Epithelial cell of alveolus of lung (primary cell): ENCODE measurements around the gene NPRL2. TPM values are rescaled to one million over a fixed set of nuclear protein-coding genes. Genes with fewer than 3 reads are reported as not detected.

Experiments
- total RNA-seq: library from RNA; depleted of rRNA; stranded (reverse); fragments of >200 nt; gene quantifications from 2 replicates; pipeline ENCODE4 v1.2.1, GENCODE V29; 2015

NPRL2 gene
- 15.4 and 16.0 TPM in 2 replicates for total RNA-seq

DNA sequence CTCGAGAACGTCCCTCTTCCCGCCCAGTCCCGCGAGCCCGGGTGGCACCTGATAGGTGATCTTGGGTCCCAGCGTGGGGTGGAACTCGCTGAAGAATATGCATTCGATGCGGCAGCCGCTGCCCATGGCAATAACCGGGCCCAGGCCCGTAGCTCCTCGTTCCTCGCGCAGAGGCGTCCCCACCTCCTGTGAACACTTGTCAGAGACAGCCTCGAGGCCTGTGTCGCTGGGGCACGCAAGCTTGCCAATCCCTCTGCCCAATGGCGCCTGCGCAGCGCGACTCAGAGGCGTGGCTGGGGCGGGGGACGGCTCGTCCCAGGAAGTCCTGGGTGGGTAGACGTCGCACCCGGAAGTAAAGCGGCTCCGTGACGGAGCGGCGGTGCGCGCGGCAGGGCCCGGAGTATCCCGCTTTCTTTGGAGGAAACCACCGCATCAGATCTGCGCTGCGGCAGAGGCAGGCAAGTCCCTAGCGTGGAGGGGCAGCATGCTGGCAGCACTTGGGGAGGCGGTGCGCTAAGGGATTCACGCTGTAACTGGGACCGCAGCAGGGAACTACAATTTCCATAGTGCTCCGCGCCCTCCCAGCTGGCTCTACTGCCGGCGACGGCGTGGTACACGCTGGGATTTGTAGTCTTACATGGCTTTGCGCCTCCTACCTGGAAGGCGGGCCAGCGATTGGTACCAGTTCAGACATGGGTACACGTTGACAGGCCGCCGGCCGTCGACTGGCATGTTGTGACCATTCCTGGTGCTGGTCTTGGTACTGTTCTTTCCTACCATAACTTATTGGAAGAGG is at the start of gene NPRL2, which contains the start of gene CYB561D2:
TSS of gene NPRL2 (minus strand) at position 249 of the 796 bp plus-strand sequence. CDS start at position 126, 123 bp downstream.
TSS of gene CYB561D2 (plus strand) at position 336 of the 796 bp plus-strand sequence. CDS start 572 bp downstream, outside the sequence.

DNA sequence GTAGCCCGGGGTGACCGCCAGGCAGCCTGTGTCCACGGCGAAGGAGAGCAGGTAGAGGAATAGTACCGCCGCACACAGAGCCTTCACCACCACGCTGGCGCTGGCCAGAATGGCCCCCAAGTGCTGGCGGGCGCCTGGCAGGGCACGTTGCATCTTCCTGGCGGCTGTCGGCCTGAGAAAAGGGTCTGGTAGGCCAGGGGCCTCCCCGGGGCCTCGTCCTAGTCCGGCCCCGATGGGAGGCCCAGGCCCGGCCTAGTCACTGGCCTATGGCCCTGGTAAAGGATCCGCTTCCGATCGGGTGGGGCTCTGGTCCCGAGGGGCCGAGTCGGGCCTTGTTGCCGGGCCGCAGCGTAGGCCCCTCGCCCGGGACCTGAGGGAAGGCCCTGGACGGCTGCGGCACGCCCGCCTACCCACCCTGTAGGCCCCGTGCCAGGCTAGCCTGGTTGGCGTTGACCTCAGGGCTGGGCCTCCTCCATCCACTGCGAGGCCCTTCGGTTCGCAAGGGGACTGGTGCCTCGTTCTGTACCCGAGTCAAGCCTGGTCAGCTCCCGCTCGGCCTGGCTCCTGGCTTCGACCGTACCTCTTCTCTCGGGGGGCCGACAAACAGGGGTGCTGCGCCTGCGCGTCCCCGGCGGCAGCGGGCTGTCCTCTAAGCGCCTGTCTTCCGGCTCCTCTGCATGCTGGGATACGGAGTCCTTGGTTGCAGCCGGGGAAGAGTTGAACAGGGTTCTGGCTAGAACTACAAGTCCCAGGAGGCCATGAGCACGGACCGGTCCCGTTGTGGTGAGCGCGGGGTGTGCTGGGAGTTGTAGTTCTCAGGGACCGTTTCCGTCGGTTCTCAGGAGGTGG is 8.6 kb upstream of the NPRL2 start, which contains the start of gene TMEM115:
TSS of gene TMEM115 (minus strand) at position 611 of the 849 bp plus-strand sequence. CDS start at position 153, 458 bp downstream.

DNA sequence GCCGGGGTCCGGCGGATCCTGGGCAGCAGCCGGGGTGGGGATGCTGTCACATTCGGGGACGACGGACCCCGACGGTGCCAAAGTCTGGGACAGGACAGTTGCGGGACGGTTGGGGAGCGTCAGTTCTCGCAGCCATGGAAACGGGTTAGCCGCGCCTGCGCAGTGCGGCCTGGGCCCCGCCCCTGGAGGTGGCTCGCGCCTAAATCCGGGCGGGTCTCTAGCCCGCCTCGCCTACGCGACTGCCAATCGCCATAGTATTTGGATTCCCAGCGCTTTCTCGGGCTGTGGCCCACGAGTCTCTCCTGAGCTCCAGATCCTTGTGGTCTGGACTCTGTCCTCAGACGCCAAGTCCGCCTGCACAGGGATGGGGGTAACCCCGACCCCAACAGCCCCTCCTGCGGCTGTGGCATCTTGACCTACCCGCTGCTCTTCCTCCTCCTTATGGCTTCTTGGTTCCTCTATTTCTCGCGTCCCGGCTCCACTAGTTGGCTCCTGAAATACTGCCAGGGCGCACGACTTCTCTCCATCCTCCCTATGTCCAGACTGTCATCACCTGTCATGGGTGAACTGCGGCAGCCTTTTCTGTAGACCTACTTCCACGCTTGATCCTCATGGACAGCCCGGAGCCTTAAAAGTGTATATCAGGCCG is 4.9 kb downstream of the NPRL2 start, which contains the start of gene ZMYND10:
TSS of gene ZMYND10 (minus strand) at position 147 of the 649 bp plus-strand sequence. CDS start 153 bp downstream, outside the sequence.

DNA sequence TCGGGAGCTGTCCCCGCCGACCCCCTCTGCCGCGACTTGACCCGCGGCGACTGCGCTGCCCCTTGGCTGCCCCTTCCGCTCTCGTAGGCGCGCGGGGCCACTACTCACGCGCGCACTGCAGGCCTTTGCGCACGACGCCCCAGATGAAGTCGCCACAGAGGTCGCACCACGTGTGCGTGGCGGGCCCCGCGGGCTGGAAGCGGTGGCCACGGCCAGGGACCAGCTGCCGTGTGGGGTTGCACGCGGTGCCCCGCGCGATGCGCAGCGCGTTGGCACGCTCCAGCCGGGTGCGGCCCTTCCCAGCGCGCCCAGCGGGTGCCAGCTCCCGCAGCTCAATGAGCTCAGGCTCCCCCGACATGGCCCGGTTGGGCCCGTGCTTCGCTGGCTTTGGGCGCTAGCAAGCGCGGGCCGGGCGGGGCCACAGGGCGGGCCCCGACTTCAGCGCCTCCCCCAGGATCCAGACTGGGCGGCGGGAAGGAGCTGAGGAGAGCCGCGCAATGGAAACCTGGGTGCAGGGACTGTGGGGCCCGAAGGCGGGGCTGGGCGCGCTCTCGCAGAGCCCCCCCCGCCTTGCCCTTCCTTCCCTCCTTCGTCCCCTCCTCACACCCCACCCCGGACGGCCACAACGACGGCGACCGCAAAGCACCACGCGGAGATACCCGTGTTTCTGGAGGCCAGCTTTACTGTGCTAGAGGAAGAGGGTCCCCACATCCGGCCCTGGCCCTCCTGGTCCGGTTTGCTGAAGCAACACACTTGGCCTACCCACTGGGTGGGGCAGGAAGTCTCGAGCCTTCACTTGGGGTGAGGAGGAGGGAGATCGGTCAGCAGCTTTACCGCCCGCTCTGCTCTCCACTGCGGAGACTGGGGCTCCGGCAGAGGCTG is 9.9 kb downstream of the NPRL2 start, which contains the start of gene RASSF1:
TSS of gene RASSF1 (minus strand) at position 389 of the 882 bp plus-strand sequence. CDS start at position 358, 31 bp downstream.

DNA sequence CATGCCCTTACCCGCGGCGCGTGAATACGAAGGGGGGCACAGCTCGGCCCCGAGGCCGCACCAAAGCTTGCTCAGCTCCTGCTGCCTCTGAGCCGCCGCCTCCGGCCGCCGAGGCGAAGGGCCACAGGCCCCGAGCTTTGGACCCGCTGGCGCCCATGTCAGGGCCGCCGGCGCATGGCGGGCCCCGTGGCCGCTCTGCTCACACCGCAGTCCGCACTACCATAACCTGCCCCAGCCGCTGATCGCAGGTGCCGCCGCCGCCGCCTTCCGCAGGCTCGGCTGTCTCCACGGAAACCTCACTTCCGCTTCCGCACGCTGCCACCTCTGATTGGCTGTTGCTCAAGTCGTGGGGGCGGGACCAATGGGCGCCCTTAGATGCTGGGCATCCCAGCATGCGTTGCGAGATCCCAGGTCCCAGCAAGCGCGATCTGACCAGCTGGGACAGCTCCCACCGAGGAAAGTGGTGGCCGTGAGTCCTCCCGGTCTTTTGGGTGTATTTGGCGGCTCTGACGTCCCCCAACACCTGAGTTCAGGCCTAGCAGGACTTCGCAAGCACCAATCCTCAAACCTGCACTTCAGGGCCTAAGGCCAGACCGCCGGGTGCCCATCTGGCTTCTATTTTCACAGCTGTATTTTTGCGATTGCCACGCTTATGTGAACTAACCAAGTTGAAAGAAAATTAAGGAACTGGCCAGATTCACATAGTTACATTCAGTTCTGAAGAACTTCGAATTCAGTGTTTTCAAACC is 22.5 kb downstream of the NPRL2 start, which contains the start of gene TUSC2:
TSS of gene TUSC2 (minus strand) at position 281 of the 749 bp plus-strand sequence. CDS start at position 157, 124 bp downstream.

DNA sequence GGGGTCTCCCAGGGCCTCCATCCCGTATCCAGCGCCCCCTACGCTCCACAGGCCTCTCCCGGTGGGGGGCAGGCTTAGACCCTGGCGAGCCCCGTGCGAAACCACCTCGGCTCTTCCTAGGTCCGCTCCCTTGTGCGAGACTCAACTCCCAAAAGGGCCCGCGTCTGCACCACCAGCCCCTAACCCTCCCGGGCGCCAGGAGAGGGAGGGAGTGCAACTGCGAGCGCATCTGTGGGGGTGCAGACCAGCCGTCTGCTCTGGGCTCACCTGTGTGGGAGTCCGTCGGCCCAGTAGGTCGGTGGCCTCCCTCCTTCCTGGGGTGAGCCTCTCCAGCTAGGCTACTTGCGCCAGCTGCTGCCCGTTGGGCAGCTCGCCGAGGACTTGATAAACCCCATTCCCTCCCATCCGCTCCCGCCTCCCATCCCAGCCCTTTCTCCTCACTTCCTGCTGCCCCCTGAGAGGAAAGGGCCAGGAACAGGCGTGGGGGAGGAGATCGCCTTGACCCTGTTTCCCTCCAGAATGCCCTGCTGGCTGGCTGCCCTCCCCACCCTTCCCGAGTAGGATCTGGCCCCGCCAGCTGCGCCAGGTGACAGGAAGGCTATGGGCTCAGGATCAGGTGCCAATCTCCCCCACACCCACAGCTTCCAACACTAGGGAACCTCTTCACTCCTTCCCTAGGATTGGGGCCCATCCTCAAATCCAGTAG is 28.0 kb downstream of the NPRL2 start, which contains the start of gene HYAL2:
TSS of gene HYAL2 (minus strand) at position 360 of the 706 bp plus-strand sequence. CDS start 2,256 bp downstream, outside the sequence.

DNA sequence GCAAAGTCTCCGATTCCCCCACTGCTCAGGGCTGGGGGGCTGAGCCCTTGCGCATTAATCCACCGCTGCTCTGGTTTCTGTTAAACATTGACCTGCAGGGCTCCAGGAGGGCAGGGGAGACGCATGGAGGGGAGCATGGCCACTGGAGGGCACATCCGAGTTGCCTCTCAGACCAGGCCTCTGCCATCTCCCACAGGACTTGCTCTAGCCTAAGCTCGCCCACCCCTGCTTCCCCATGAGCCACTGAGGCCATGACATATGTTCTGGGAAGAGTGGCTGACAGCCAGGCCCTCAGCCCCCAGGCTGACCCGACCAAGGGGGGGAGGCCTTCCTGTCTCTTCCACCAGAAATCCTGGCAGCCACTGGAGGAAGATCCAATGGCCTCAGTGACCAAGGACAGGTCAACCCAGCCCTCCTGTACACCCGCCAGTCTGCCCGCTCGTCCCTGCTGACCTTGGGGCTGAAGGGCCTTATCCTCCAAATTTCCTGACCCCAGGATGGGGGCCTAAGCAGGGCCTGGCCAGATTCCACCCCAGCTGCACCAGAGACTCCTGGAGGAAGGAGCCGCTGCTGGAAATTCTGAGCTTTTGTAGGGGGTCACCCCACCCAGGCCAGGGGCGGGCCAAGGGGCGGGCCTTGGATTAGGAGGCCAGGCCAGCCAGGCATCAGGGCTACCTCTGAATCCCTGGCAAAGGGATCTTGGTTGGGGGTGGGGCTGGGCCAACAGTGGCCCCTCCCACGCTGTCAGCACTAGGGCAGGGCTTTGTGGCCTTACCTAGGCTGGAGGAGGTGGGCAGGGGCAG is 47.4 kb downstream of the NPRL2 start, which contains the start of gene HYAL1:
TSS of gene HYAL1 (minus strand) at position 562 of the 803 bp plus-strand sequence. CDS start 618 bp downstream, outside the sequence.

DNA sequence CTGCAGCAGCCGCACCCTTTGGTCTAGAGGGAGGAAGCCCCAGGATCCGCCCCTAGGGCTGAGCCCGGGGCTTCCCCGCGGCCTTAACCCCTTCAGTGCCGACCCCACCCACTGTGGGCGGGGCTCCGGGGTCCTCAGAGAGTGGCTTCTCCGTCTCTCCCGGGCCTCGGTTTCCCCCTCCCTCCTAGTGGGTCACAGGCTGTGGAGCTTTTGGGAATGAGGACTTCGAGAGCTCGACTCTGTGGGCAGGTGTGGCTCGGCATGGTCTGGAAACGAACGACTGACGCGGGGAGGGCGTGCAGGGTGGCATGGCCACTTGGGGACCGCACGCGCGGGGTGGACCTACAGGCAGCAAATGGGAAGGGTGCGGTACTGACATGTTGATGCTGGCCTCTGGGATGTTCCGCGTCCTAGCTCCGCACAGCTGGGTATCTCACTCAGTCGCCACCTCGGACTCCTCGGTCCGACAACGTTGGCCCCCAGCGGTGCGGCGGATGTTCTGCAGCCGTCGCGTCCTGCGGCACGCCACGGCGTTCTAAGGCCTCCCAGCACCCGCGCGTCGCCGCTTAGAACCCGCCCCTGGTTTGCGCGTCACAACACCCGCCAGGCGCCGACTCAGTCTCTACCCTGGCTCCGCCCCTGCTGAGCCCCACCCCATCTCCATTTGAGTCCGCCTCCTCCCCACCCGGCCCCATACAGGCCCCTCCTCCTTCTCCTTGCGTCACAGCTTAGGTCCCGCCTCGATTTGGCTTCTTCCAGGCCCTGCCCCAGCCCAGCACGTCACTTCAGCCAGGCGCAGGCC is 51.5 kb downstream of the NPRL2 start, which contains the start of the genes HYAL3 and NAA80:
TSS of gene HYAL3 (minus strand) at position 570 of the 802 bp plus-strand sequence. CDS start 3,803 bp downstream, outside the sequence.
TSS of gene NAA80 (minus strand) at position 570 of the 802 bp plus-strand sequence. CDS start 1,942 bp downstream, outside the sequence.

Other genes starting within 250 kb of the NPRL2 start
- 12.4 and 40.2 TPM in 2 replicates for gene SEMA3F, start 195.5 kb downstream of the NPRL2 start, total RNA-seq
- not detected in 2 replicates for gene GNAT1, start 159.2 kb downstream of the NPRL2 start, total RNA-seq
- gene SLC38A3, start 145.5 kb downstream of the NPRL2 start, total RNA-seq, result 0.40 TPM in 1 of 2 replicates, not detected in the other
- gene GNAI2, start 114.6 kb downstream of the NPRL2 start, total RNA-seq, result 137 and 271 TPM in 2 replicates
- 3.1 and 26.3 TPM in 2 replicates for gene SEMA3B, start 81.6 kb downstream of the NPRL2 start, total RNA-seq
- not detected in 2 replicates for gene LSMEM2, start 71.7 kb downstream of the NPRL2 start, total RNA-seq
- 39.0 and 86.2 TPM in 2 replicates for gene IFRD2, start 58.3 kb downstream of the NPRL2 start, total RNA-seq
- gene HYAL3, start 51.4 kb downstream of the NPRL2 start, total RNA-seq, result 7.4 and 13.4 TPM in 2 replicates
- 12.3 and 14.3 TPM in 2 replicates for gene NAA80, start 51.4 kb downstream of the NPRL2 start, total RNA-seq
- gene HYAL1, start 47.2 kb downstream of the NPRL2 start, total RNA-seq, result 1.3 and 4.5 TPM in 2 replicates
- gene HYAL2, start 28.0 kb downstream of the NPRL2 start, total RNA-seq, result 68.3 and 88.3 TPM in 2 replicates
- 17.6 and 45.5 TPM in 2 replicates for gene TUSC2, start 22.6 kb downstream of the NPRL2 start, total RNA-seq
- gene RASSF1, start 9.9 kb downstream of the NPRL2 start, total RNA-seq, result 31.2 and 42.7 TPM in 2 replicates
- gene ZMYND10, start 5.0 kb downstream of the NPRL2 start, total RNA-seq, result 0.48 and 1.4 TPM in 2 replicates
- 29.9 and 33.4 TPM in 2 replicates for gene CYB561D2, start 87 bp upstream of the NPRL2 start, total RNA-seq
- 59.6 and 74.7 TPM in 2 replicates for gene TMEM115, start 8.7 kb upstream of the NPRL2 start, total RNA-seq
- gene CACNA2D2, start 152.9 kb upstream of the NPRL2 start, total RNA-seq, result 0.08 TPM in 1 of 2 replicates, not detected in the other
- 7.4 and 11.9 TPM in 2 replicates for gene C3orf18, start 217.0 kb upstream of the NPRL2 start, total RNA-seq
- 13.4 and 15.6 TPM in 2 replicates for gene HEMK1, start 218.7 kb upstream of the NPRL2 start, total RNA-seq